Subcutaneous adipose tissue (tissue), 4 donors: ENCODE data around the gene SCARB2. TPM values are rescaled to one million over a fixed set of nuclear protein-coding genes. Genes with fewer than 3 reads are reported as not detected.

Source experiments
- CTCF ChIP-seq: fragments of 450-650 bp; IDR thresholded peaks from one replicate; pipeline ENCODE4 v1.5.1; 2016; ENCODE audit warnings: low read depth, mild to moderate bottlenecking, control low read depth, antibody characterized with exemption, moderate library complexity
- total RNA-seq, 4 donors: library from RNA; depleted of rRNA; stranded (reverse); fragments of >200 nt; gene quantifications; one replicate each; pipeline ENCODE4 v1.1.0, GENCODE V29; 2016

Gene SCARB2
- total RNA-seq, 4 donors from 2014 or later, result 160 to 308 (median 169) TPM

- TF ChIP-seq CTCF, result no peak
Observed at GRCh38 chr4:76206222-76206942, 7.2 kb downstream of the SCARB2 start.

GRCh38 chr4:76205476-76205875 is 8.1 kb downstream of the SCARB2 start:
- TF ChIP-seq CTCF, result no peak

GRCh38 chr4:76204936-76205335 is 8.7 kb downstream of the SCARB2 start:
- no peak for TF ChIP-seq CTCF

- no peak for TF ChIP-seq CTCF
Observed at GRCh38 chr4:76203541-76203940, 10.1 kb downstream of the SCARB2 start.

- no peak for TF ChIP-seq CTCF
Observed at GRCh38 chr4:76201276-76201675, 12.3 kb downstream of the SCARB2 start.

- no peak for TF ChIP-seq CTCF
Observed at GRCh38 chr4:76200771-76201231, 12.8 kb downstream of the SCARB2 start.

- TF ChIP-seq CTCF, result no peak
Observed at GRCh38 chr4:76199664-76200211, 13.9 kb downstream of the SCARB2 start.
